CD14-positive monocyte (primary cell): ENCODE results near the gene PLA2G2E. TPM values are rescaled to one million over a fixed set of nuclear protein-coding genes. Genes with fewer than 3 reads are reported as not detected.

Experiments used
- DNase-seq, 3 donors: peaks; one replicate each; pipeline ENCODE4 v3.0.0-alpha.2; 2011 to 2022
- H2AFZ ChIP-seq: 2 replicates; pipeline ENCODE4 v1.6.0; 2012; ENCODE audit warnings: mild to moderate bottlenecking, low read depth, low read length, inconsistent platforms; ENCODE audit not compliant: insufficient read depth, poor library complexity, severe bottlenecking
- H3K27ac ChIP-seq, 2 donors: 1 replicate in 1 of 2; 2 replicates in 1 of 2; pipeline ENCODE4 v1.5.1; 2012 to 2013; ENCODE audit warnings: low read length in 2 of 2, control low read depth in 1 of 2, inconsistent platforms in 1 of 2, low read depth in 1 of 2, mild to moderate bottlenecking in 1 of 2
- H3K27me3 ChIP-seq, 2 donors: one replicate each; pipeline versions ENCODE4 v1.6.0 to v1.6.1; 2011 to 2013; ENCODE audit warnings: low read length in 2 of 2; ENCODE audit not compliant: control insufficient read depth in 2 of 2, insufficient read depth in 2 of 2
- H3K36me3 ChIP-seq, 2 donors: replicated peaks in 1 of 2; 1 replicate in 1 of 2; 2 replicates in 1 of 2; pipeline versions ENCODE4 v1.5.1 to v1.6.1; 2012 to 2013; ENCODE audit warnings: low read length in 2 of 2, control low read depth in 1 of 2, inconsistent platforms in 1 of 2, mild to moderate bottlenecking in 1 of 2; ENCODE audit not compliant: insufficient read depth in 2 of 2, control insufficient read depth in 1 of 2
- H3K4me1 ChIP-seq, 2 donors: 1 replicate in 1 of 2; 2 replicates in 1 of 2; pipeline versions ENCODE4 v1.5.1 to v1.6.1; 2012 to 2013; ENCODE audit warnings: low read length in 2 of 2, control low read depth in 1 of 2, inconsistent platforms in 1 of 2, mild to moderate bottlenecking in 1 of 2, moderate library complexity in 1 of 2; ENCODE audit not compliant: insufficient read depth in 2 of 2, control insufficient read depth in 1 of 2
- H3K4me2 ChIP-seq: replicated peaks from 2 replicates; pipeline ENCODE3; 2012; ENCODE audit warnings: low read length, moderate library complexity, mild to moderate bottlenecking; ENCODE audit not compliant: poor library complexity, severe bottlenecking; ENCODE audit errors: extremely low read depth
- H3K4me3 ChIP-seq, 3 experiments: fragments of 200-600 bp in 1 of 3; sonication (generic) in 1 of 3; replicated peaks in 1 of 3; 1 replicate in 2 of 3; 2 replicates in 1 of 3; pipeline ENCODE4 v1.5.1; 2011 to 2013; ENCODE audit warnings: low read length in 3 of 3, mild to moderate bottlenecking in 3 of 3, control low read depth in 2 of 3, low read depth in 2 of 3, inconsistent platforms in 1 of 3, moderate library complexity in 1 of 3
- H3K79me2 ChIP-seq: 2 replicates; pipeline ENCODE4 v1.6.0; 2012; ENCODE audit warnings: mild to moderate bottlenecking, control low read depth, inconsistent platforms, low read length, moderate library complexity; ENCODE audit not compliant: insufficient read depth
- H3K9ac ChIP-seq: 2 replicates; pipeline ENCODE4 v1.6.0; 2017; ENCODE audit warnings: low read length, mild to moderate bottlenecking; ENCODE audit not compliant: insufficient read depth, poor library complexity, severe bottlenecking
- H3K9me3 ChIP-seq, 2 donors: replicated peaks in 1 of 2; 1 replicate in 1 of 2; 2 replicates in 1 of 2; pipeline versions ENCODE4 v1.5.1 to v1.6.1; 2012 to 2013; ENCODE audit warnings: low read length in 2 of 2, control low read depth in 1 of 2; ENCODE audit not compliant: control insufficient read depth in 1 of 2, insufficient read depth in 1 of 2
- H4K20me1 ChIP-seq: 2 replicates; pipeline ENCODE4 v1.6.0; 2012; ENCODE audit warnings: mild to moderate bottlenecking, low read length, control low read depth, moderate library complexity; ENCODE audit not compliant: insufficient read depth
- H3K27ac Mint-ChIP-seq, 7 donors: one replicate each; pipeline ENCODE4 v1.8.0; 2020; ENCODE audit warnings: mild to moderate bottlenecking in 7 of 7, mixed read lengths in 7 of 7, moderate library complexity in 6 of 7, inconsistent platforms in 2 of 7
- H3K27me3 Mint-ChIP-seq, 3 donors: one replicate each; pipeline ENCODE4 v1.8.0; 2021 to 2022; ENCODE audit warnings: low read depth in 3 of 3, mild to moderate bottlenecking in 3 of 3, mixed read lengths in 3 of 3, moderate library complexity in 3 of 3, inconsistent platforms in 1 of 3
- H3K36me3 Mint-ChIP-seq, 2 donors: one replicate each; pipeline ENCODE4 v1.8.0; 2020; ENCODE audit warnings: mixed read lengths in 2 of 2, inconsistent platforms in 1 of 2, mild to moderate bottlenecking in 1 of 2
- H3K4me1 Mint-ChIP-seq: one replicate; pipeline ENCODE4 v1.8.0; 2020; ENCODE audit warnings: mild to moderate bottlenecking, mixed read lengths
- H3K4me3 Mint-ChIP-seq, 2 donors: one replicate each; pipeline ENCODE4 v1.8.0; 2020; ENCODE audit warnings: mild to moderate bottlenecking in 2 of 2, mixed read lengths in 2 of 2, moderate library complexity in 1 of 2
- H3K9me3 Mint-ChIP-seq, 7 donors: one replicate each; pipeline ENCODE4 v1.8.0; 2020 to 2022; ENCODE audit warnings: mixed read lengths in 7 of 7, mild to moderate bottlenecking in 6 of 7, moderate library complexity in 6 of 7, inconsistent platforms in 2 of 7
- CTCF ChIP-seq: fragments of 200-600 bp; IDR thresholded peaks from one replicate; pipeline ENCODE4 v1.8.0; 2022; ENCODE audit warnings: antibody characterized with exemption, mild to moderate bottlenecking
- WGBS: methylation state at CpG from one replicate; pipeline ENCODE4 v1.1.5; 2013; ENCODE audit warnings: missing lambda C conversion rate; ENCODE audit not compliant: insufficient coverage; 5-methylcytosine and 5-hydroxymethylcytosine counted together
- intact Hi-C, 2 donors: fragments of 100-400 bp; cut with micrococcal nuclease; formaldehyde crosslinking; loops; one replicate each; pipeline versions ENCODE4 v1.15.0 to v1.15.1; 2023
- polyA plus RNA-seq, 3 donors: library from polyadenylated mRNA; depleted of rRNA in 1 of 3; unstranded in 2 of 3; stranded (reverse) in 1 of 3; fragments of 300-500 nt in 2 of 3; fragments of >200 nt in 1 of 3; fragmentation: Illumina TruSeq in 2 of 3; gene quantifications; 1 replicate in 2 of 3; 2 replicates in 1 of 3; pipeline ENCODE4 v1.2.3, GENCODE V29; 2012 to 2021

Gene PLA2G2E
- polyA plus RNA-seq, 3 donors, result not detected

GRCh38 chr1:19969898-19970660 is 46.7 kb upstream of the PLA2G2E start:
- Histone ChIP-seq H3K36me3 (no peaks in the 10 kb centered on the region), H2AFZ (no peak overlapping the region), H3K4me3 (no peak overlapping the region), H3K4me2 (no peak overlapping the region), H3K27me3 (no peaks in the 10 kb centered on the region), H3K9me3 (no peaks in the 10 kb centered on the region), H4K20me1 (no peaks in the 10 kb centered on the region), H3K27ac (no peak overlapping the region), H3K9ac (no peak overlapping the region), H3K4me1 (no peaks in the 10 kb centered on the region), H3K79me2 (no peaks in the 10 kb centered on the region)
- no peak for TF ChIP-seq CTCF
- Mint-ChIP-seq H3K9me3 (no peaks in the 10 kb centered on the region), H3K4me1 (no peaks in the 10 kb centered on the region), H3K36me3 (no peaks in the 10 kb centered on the region), H3K27me3 (peaks cover 6 to 19% (median 14%) of the 10 kb centered on the region in 3 donors), H3K4me3 (no peak overlapping the region), H3K27ac (no peak overlapping the region)
- 51% methylated on average over 4 of the region's 5 CpGs for WGBS
- intact Hi-C loops, result no loop called here
- no peak for DNase-seq

- no peak for DNase-seq
- H3K79me2 ChIP-seq, result no peaks in the 10 kb centered on the region
- no peak overlapping the region for H3K4me3 Mint-ChIP-seq
- H3K9me3 Mint-ChIP-seq, result peaks cover 0 to 7% (median 2%) of the 10 kb centered on the region in 7 donors
- WGBS, result 88% methylated on average over 9 of the region's 9 CpGs
- TF ChIP-seq CTCF, result no peak
- no peaks in the 10 kb centered on the region for H4K20me1 ChIP-seq
- no peak overlapping the region for H3K27ac ChIP-seq
- H3K9ac ChIP-seq, result no peak overlapping the region
- H3K4me1 Mint-ChIP-seq, result no peaks in the 10 kb centered on the region
- intact Hi-C loops, result no loop called here
- H3K4me1 ChIP-seq, result no peaks in the 10 kb centered on the region
- H3K36me3 ChIP-seq, result no peaks in the 10 kb centered on the region
- no peak overlapping the region for H3K4me3 ChIP-seq
- H3K27me3 Mint-ChIP-seq, result peaks cover 6 to 22% (median 16%) of the 10 kb centered on the region in 3 donors
- H3K27ac Mint-ChIP-seq, result no peak overlapping the region
- no peaks in the 10 kb centered on the region for H3K9me3 ChIP-seq
- no peak overlapping the region for H3K4me2 ChIP-seq
- H2AFZ ChIP-seq, result no peak overlapping the region
- H3K27me3 ChIP-seq, result no peaks in the 10 kb centered on the region
- no peaks in the 10 kb centered on the region for H3K36me3 Mint-ChIP-seq
These were observed 44.4 kb upstream of the PLA2G2E start for GRCh38 chr1:19967808-19968207.
